NCI-H1092 (cell line): Measurements from ENCODE around the gene SVIL.
"Not testable (repeated sequence)": the region's sequence is repeated elsewhere in the genome, so short reads cannot be mapped to it uniquely, and the experiment has no call there.

Experiments
- DNase-seq: peaks from one replicate; lab custom pipeline; 2025; lab: John Stamatoyannopoulos, UW

SVIL gene

DNA sequence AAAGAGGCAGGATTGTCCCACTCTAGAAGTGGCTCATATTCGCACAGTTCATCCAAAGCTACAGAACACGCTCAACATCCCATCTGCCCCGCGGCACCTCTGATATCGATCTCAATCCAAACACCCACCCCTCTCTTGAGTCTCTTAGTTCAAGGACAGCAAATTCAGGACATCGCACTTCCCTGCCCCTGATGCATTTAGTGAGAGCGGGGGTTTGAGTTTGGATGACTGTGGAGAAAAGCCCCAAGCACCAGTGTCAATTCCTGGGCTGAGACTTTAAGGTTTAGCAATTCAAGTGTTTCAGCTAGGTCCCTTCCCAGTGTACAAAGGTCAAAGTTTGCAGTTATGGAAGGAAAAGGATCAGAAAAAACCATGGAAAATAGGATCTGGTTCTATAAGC is 179.7 kb downstream of the SVIL start:
- DNase-seq = no peak

DNA sequence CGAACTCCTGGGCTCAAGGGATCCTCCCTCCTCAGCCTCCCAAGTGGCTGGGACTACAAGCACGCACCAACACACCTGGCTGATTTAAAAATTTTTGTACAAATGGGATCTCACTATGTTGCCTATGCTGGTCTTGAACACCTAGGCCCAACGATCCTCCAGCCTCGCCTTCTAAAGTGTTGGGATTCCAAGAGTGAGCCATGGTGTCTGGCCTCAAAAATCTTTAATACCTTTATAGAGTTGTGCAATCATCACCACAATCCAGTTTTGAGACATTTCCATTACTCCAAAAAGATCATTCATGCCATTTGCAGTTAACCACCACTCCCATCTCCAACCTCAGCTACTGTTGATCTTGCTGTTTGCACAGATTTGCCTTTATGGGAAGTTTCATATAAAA is 180.5 kb downstream of the SVIL start:
- no peak for DNase-seq

DNA sequence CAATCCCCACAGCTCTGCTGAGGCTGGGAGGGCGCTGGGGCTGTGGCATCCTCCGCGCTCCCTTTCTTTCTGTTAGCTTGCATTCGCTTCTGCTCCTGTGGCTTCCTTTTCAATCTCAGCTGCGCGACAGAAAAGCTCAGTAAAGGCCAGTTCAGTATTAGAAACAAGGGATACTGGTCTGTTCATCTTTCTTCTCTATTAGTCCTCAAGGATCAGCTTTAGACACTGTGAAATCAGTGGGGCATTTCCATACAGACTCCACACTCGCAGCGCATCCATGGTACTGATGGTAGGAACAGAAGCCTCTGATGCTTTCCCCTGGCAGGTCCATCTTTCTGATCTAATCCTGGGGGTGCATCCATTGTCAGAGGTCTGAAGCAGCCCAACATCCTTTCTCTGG is 182.2 kb downstream of the SVIL start:
- DNase-seq = no peak

DNA sequence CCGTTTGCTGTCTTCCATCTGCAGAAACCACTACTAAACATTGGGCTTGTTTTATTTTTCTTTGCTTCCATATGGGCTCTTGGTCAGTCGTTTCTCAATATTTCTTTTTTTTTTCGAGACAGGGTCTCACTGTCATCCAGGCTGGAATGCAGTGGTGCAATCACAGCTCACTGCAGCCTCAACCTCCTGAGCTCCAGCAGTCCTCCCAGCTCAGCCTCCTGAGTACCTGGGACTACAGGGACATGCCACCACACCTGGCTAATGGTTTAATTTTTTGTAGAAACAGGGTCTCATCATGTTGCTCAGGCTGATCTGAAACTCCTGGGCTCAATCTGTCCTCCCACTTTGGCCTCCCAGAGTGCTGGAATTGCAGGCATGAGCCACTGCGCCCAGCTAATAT is 182.8 kb downstream of the SVIL start:
- DNase-seq = no peak

DNA sequence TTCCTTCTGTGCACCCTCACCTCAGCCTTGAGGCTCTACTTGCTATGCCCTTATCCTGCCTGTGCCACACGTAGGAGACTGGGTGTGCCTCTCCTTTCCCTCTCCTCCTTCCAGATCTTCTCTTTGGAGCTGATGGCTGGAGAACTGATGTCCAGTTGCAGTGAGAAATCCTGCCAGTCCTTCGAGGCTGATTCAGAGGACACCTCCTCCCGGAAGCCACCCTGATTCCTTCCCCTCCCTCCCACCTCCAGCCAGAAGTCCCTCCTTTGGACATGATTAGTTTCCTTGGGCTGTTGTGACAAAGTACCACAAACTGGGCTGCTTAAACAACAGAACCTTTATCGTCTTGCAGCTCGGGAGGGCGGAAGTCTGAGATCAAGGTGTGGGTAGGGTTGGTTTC is 184.4 kb downstream of the SVIL start:
- DNase-seq = no peak

DNA sequence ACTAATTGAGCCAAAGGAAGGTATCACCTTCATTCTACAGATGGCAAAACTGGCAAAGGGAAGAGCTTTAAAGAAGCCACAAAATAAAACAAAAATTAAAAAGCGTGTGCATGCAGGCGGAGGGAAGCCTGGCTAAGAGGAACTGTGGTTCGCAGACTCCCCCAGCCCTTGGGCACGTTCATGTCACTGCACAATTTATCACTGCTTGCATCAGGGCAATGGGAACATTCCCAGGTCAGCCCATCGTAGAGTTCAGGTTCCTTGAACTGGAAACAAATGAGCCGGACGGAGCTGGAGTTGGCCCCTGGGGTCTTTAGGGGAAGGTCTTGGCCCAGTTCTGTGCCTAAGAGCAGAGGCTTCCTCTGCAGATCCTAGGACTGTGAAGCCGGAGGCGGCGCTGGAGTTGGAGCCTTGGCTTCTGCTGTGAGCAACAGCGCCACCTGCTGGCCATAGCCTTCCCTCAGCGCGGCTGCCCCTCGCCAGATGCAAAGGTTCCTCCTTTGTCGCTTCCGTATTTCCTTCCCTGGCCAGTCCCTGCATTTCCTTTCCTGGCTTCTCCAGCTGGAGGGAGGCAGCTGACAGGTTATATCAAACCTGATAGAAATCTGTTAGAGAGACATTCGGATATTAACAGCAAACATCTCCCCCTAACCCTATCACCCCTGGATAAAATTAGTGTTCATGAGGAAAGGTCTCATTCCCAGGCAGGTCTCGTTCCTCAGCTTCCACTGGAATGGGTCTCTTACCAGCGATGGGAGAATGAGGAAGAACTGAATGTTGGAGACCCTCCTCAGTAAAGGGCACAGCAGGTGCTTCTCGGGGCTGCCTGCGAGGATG is 185.8 kb downstream of the SVIL start:
- DNase-seq = peak; percentile 24

DNA sequence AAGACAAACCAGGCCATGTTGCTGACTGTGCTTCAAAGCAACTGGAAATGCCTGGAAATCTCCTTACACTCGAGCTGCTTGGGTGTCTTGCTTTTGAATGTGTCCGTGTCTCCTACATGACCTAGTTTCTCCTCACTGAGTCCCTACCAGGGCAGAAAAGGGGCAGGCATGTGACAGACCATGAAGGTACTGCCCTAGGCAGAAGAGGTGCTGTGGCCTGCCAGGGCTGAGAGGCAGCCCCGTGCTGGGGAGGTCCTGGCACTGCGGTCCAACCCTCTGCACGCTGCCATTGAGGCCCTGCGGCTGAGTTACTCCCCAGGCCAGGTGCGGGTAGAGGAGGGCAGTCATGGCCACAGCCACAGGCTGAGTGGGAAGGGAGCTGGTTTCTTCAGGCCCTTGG is 186.6 kb downstream of the SVIL start:
- no peak for DNase-seq

DNA sequence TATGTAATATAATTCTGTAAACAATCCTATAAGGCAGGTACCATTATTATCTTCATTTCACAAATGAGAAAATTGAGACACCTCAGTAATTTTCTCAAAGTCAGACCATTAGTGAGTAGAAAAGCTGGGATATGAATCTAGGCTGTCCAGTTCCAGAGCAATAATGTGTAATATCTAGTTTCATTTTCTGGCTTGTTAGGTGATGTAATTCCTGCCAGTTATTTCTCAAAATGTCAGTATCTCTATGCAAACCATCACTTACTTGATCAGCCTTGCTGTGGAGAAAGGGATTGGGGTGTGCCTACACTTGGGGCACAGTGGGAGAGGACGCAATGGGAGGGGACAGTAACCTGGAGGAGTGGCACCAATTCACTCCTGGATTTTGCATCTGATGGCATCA is 188.4 kb downstream of the SVIL start:
- DNase-seq = no peak

DNA sequence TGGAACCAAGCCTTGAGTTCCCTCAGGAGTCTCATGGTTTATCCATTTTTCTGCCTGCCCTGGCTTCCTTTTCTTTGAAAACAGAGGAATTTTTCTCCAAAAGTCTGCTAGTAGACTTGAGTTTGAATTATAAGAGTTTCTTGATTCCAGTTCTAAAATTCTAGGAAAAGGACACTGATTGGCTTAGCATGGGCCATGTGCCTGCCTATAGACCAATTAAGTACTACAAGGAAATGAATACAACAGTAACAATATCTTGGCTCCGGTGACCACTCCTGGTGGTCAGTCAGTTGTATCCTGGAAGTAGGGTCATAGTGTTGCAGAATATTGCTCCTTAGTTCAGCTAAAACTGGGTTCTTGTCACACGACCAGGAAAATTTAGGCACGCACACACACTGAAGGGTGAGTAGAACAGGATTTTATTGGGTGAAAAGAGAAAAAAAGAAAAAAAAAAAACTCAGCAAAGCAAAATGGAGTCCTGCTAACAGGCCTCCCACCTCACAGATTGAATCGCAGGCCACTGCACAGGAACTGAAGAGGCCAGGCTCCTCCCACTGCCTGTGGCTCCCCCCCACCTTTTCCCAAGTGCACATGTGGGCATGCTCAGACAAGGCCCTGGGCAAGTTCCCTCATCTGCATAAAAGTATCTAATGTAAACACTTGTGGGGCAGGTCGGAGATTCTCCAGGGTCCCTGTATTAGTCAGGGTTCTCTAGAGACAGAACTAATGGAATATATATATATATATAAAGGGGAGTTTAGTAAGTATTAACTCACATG is 190.8 kb downstream of the SVIL start:
- no peak for DNase-seq

DNA sequence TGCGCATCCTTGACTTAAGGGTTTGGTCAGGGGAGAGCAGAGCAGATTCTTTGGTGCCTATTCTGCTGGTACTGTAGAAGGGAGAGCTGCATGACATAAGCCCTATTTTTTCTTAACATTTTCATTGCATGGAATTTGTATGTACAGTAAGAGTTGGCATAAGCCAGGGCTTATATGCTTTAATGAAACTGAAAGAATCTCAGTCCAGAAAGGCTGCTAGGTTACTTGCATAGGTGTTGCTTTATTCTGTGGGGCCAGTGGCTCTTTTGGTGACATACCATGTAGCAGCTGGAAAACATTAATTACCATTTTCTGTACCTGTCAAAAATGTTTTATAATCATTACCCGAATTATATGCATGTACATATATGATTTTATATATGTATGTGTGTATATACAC is 193.8 kb downstream of the SVIL start:
- DNase-seq = no peak

DNA sequence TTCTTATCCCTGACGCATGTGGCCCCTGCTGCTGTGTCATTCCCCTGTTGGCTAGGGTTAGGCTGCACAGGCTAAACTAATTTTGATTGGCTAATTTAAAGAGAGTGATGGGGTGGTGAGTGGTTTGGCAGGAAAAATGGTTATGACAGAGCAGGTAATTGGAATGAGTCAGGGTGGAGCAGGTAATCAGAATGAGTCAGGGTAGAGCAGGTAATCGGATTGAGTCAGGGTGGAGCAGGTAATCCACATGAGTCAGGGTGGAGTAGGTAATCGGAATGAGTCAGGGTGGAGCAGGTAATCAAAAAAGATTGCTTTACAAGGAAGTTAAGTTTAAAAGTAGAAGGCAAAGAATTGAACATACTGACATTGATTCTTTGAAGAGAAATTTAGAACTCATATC is 195.8 kb downstream of the SVIL start:
- DNase-seq = not testable (repeated sequence)

DNA sequence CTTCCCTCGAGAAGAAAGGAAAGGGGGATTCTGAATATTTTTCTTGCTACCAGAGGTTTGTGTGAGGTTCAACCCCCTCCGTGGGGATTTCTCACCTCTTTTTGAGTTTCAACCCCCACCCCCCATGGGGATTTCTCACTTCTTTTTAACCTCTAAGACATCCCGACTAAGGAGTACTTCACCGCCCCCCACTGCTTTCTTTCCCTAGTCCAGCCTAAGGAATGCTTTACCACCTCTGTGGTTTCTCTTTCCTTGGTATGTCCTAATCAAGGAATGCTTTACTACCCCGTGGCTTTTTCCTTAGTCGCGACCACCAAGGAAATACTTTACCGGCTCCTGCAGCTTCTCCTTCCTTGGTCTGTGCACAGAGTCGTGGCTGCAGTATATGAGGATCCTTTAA is 196.5 kb downstream of the SVIL start:
- no peak for DNase-seq

DNA sequence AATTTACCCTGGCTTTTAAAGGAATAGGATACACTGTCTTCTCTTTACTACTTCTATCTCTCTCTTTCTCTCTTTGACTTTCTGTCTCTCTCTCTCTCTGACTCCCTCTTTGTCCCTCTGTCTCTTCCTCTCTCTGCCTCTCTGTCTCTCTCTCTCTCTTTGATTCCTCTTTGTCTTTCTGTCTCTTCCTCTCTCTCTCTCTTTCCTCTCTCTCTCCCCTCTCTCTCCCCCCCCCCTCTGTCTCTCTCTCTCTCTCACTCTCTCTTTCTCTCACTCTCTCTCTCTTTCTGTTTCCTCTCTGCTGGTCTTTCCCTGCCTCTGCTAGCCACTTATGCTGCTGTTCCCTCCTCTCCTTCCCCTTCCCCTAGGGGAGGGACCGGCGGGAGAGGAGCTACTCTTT is 196.9 kb downstream of the SVIL start:
- DNase-seq = no peak

DNA sequence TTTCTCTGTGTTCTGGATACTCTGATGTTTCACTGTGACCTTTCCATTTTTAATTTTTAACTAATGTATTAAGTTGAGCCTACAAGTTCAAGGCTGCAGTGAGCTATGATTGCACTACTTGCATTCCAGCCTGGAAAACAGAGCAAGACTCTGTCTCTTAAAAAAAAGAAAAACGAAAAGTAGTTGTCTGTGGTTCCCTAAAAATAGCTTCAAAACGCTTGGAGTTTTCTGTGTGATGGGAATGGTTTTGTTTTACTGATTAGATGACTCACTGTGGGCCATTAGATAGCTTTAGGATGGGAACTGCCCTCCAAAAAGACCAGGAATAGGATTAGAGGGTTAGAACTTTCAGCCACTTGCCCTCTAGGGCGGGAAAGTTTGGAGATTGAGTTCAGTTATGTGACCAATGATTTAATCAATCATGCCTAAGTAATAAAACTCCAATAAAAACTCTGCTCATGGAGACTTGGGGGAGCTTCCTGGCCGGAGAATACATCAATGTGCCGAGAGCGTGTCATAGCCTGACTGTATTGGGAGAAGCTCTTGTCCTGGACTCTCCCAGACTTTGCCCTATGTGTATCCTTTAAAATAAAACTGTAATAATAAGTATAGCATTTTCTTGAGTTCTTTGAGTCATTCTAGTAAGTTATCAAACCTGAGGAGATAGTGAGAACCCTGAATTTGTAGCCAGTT is 198.8 kb downstream of the SVIL start:
- DNase-seq = no peak

DNA sequence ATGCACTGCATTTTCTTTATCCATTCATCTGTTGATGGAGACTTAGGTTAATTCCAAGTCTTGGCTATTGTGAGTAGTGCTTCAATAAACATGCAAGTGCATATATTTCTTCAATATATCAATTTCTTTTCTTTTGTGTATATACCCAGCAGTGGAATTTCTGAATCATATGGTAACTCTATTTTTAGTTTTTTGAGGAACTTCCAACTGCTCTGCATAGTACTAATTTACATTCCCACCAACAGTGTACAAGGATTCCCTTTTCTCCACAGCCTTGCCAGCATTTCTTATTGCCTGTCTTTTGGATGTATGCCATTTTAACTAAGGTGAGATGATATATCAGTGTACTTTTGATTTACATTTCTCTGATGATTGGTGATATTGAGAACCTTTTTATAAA is 200.7 kb downstream of the SVIL start:
- DNase-seq = no peak

DNA sequence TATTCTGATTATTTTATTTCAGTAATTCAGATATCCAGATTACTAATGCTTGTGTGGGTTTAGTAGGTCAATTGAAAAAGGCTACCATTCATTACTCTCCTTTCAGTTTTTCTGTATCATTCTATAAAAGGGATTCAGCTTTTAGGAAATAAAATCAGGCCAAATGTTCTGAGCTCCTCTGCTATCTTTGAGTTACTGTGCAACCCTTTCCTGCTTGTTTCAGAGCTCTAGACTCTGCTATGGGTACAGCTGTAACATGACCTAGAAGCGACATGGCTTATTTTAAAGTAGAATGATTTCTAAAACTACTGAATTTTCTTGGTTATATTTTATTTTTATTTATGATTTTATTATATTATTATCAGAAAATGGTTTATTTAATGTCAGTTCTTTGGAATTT is 203.1 kb downstream of the SVIL start:
- DNase-seq = no peak

DNA sequence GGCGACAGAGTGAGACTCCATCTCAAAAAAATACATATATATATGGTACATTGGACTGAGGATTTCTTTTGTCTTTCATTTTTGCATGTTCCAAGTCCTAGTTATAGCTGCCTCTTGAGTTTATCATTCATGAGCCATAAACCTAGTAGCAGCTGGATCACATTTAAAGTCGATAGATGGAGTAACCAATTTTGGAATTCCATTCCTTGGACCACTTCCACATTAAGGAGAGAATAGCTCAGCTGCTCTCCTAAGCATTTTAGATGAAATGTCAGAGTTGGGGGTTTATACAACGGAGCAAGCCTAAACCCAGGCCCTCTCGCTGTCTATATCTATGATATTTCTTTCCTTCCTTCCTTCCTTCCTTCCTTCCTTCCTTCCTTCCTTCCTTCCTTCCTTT is 204.7 kb downstream of the SVIL start:
- no peak for DNase-seq

DNA sequence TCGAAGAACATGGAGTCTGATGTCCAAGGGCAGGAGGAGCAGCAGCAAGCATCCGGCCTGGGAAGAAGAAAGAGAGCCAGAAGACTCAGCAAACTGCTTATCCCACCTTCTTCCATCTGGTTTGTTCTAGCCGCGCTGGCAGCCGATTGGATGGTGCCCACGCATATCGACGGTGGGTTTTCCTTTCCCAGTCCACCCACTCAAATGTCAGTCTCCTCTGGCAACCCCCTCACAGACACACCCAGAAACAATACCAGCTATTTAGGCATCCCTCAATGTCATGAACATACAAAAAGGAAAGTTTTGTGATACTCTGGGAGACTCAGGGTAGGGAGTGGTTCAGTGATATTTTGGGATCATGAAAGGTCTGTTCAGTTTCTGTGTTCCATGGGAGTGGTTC is 206.3 kb downstream of the SVIL start:
- no peak for DNase-seq

DNA sequence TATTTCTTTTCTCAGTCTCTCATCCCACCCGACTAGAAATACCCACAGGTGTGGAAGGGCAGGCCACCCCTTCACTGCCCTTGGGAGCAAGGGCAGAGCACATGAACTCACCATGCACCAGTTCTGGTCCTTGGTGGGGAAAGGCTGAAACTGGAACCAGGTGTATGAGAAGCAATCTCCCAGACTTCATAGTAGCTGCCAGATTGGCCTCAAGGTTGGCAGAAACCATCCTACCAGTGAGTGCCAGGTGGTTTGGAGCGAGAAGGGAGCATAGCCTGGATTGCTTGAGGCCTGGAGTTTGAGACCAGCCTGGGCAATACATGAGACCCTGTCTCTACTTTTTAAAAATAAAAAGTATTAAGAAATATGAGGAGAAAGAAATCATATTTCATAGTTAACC is 207.1 kb downstream of the SVIL start:
- DNase-seq = no peak

DNA sequence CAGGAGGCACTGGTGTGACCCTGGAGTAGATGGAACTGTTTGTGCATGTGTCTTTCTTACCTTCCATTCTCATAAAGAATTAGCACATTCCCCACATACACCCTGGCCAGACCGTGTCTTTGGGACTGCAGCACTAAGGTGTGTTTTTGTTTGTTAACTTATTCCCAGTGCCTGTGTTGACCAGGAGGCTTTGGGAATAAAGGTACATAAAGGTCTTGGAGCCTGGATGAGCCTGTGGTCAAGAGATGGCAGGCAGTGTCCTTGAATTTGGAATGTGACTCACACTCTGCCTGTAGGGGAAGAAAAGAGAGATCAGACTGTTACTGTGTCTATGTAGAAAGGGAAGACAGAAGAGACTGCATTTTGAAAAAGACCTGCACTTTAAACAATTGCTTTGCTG is 208.4 kb downstream of the SVIL start:
- DNase-seq = no peak

DNA sequence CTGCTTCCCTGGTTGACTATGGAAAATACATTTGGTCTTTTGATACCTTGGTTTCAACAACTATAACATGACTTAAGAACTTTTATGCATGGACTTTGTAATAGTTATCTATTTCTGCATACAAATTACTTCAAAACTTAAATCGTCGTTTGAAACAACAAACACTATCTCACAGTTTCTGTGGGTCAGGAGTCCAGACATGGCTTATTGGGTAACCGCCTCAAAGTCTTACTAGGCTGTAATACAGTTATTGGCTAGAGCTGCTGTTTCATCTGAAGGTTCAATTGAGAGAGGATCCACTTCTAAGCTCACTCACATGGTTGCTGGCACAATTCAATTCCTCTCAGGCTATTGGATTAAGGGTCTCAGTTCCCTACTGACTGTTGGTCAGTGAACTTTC is 210.8 kb downstream of the SVIL start:
- DNase-seq = no peak

DNA sequence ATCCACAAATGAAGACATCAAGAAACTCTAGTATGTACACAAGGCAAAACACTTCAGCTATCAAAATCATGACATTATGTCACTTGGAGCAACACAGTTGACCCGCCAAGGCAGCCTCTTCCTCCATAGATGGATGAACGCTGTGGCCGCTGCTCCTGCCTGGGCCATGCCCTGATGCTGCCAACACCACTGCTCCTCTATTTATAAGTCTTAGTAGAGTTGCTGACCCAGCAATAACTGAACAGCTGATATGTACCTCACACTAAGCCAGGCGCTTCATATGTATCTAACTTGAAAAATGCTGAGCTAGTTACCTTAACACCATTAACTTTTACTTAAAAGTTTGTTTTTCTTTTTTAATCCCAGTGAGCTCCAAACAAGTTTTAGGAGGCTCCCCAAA is 214.0 kb downstream of the SVIL start:
- DNase-seq = no peak

DNA sequence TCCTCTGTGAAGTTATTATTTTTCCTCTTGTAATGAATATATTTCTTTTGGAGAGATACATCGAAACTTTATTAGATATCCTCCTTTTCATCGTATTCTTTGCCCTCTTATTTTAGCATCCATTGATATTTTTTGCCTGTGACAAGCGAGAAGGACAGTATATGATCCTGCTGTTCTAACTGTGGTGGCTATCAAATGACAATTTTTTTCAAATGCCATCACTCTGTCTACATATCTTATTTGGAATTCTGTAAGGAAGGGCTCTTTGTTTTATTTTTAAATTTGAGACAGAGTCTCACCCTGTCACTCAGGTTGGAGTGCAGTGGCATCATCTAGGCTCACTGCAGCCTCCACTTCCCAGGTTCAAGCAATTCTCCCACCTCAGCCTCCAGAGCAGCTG is 217.4 kb downstream of the SVIL start:
- no peak for DNase-seq
